PC-3 (cell line): ENCODE data around the gene HDAC1.

Experiments used
- EZH2 ChIP-seq: fragments of 300-600 bp; sonication (generic); IDR thresholded peaks from one replicate; pipeline ENCODE4 v1.6.1; 2017; ENCODE audit warnings: antibody characterized with exemption, mild to moderate bottlenecking, low read length; ENCODE audit not compliant: unreplicated experiment
- TF ChIP-seq, protein P1 (sequence below): fragments of 300-600 bp; sonication (generic); conservative IDR thresholded peaks from 2 replicates; pipeline ENCODE4 v1.5.1; 2017; ENCODE audit warnings: antibody characterized with exemption, low read depth, mild to moderate bottlenecking, low read length

DNA sequence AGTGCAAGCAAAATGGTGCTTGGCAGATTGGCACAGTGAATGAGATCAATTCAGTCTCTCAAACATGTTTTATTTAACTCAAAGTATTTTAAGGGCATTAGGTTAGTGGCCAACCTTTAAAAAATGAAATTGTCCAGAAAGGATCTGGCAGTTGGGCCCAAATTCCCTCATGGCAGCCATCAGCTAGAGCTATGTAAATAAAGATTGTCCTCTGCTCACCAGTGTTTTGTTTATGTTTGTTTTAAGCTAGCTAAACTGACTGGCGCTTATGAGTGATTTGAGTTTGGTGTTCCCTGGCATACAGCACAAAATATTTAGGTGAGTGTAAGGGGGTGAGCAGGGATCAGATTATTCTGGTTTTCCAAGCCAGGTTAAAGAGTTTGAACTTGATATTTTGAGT lies 18.1 kb downstream of the HDAC1 start:
- TF ChIP-seq, protein P1, sequence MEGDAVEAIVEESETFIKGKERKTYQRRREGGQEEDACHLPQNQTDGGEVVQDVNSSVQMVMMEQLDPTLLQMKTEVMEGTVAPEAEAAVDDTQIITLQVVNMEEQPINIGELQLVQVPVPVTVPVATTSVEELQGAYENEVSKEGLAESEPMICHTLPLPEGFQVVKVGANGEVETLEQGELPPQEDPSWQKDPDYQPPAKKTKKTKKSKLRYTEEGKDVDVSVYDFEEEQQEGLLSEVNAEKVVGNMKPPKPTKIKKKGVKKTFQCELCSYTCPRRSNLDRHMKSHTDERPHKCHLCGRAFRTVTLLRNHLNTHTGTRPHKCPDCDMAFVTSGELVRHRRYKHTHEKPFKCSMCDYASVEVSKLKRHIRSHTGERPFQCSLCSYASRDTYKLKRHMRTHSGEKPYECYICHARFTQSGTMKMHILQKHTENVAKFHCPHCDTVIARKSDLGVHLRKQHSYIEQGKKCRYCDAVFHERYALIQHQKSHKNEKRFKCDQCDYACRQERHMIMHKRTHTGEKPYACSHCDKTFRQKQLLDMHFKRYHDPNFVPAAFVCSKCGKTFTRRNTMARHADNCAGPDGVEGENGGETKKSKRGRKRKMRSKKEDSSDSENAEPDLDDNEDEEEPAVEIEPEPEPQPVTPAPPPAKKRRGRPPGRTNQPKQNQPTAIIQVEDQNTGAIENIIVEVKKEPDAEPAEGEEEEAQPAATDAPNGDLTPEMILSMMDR: no peak
- TF ChIP-seq EZH2: no peak
